ENCODE results near the gene LMBR1.

Gene LMBR1

DNA sequence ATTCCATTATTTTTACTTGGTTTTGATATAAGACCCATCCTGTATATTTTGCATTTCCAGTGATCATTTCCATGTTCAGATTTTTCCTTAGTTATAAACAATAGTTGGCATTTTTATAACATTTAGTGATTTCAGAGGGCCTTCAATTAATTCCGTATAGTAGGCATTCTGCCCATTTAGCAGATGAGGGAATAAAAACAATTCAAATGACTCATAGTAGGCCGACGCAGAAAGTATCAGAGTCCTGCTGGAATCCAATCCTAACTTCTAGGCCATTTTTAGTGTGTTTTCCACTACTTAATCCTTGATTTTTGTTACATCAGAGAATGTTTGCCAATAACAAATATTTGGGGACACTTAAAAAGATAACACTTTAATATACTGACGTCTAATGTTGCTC, 237.0 kb downstream of the LMBR1 start:
- TF ChIP-seq EP300 (IDR thresholded peaks at IDR 0.05; ENCODE audit: borderline replicate concordance) (no peak), ZBTB7A (IDR thresholded peaks at IDR 0.05; ENCODE audit: low read depth) (no peak), MAX (IDR thresholded peaks at IDR 0.05) (no peak), TEAD4 (IDR thresholded peaks at IDR 0.05) (no peak), EGR1 (IDR thresholded peaks at IDR 0.05) (no peak), YY1 (IDR thresholded peaks at IDR 0.05; ENCODE audit: low read depth) (no peak), TCF12 (IDR thresholded peaks at IDR 0.05; ENCODE audit: low read depth) (no peak), TAF1 (IDR thresholded peaks at IDR 0.05; ENCODE audit: low read depth) (no peak), CEBPB (IDR thresholded peaks at IDR 0.05) (no peak), CREB1 (IDR thresholded peaks at IDR 0.05; ENCODE audit: low read depth) (no peak), FOXM1 (IDR thresholded peaks at IDR 0.05; ENCODE audit: borderline replicate concordance, low read depth) (no peak), RAD21 (IDR thresholded peaks at IDR 0.05; ENCODE audit: low read depth) (no peak), NFIC (IDR thresholded peaks at IDR 0.05) (no peak)
- TF ChIP-seq, protein P1, sequence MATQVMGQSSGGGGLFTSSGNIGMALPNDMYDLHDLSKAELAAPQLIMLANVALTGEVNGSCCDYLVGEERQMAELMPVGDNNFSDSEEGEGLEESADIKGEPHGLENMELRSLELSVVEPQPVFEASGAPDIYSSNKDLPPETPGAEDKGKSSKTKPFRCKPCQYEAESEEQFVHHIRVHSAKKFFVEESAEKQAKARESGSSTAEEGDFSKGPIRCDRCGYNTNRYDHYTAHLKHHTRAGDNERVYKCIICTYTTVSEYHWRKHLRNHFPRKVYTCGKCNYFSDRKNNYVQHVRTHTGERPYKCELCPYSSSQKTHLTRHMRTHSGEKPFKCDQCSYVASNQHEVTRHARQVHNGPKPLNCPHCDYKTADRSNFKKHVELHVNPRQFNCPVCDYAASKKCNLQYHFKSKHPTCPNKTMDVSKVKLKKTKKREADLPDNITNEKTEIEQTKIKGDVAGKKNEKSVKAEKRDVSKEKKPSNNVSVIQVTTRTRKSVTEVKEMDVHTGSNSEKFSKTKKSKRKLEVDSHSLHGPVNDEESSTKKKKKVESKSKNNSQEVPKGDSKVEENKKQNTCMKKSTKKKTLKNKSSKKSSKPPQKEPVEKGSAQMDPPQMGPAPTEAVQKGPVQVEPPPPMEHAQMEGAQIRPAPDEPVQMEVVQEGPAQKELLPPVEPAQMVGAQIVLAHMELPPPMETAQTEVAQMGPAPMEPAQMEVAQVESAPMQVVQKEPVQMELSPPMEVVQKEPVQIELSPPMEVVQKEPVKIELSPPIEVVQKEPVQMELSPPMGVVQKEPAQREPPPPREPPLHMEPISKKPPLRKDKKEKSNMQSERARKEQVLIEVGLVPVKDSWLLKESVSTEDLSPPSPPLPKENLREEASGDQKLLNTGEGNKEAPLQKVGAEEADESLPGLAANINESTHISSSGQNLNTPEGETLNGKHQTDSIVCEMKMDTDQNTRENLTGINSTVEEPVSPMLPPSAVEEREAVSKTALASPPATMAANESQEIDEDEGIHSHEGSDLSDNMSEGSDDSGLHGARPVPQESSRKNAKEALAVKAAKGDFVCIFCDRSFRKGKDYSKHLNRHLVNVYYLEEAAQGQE (IDR thresholded peaks at IDR 0.05; ENCODE audit: low read depth): no peak
- TF ChIP-seq, protein P2, sequence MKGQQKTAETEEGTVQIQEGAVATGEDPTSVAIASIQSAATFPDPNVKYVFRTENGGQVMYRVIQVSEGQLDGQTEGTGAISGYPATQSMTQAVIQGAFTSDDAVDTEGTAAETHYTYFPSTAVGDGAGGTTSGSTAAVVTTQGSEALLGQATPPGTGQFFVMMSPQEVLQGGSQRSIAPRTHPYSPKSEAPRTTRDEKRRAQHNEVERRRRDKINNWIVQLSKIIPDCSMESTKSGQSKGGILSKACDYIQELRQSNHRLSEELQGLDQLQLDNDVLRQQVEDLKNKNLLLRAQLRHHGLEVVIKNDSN (IDR thresholded peaks at IDR 0.05): no peak

- TF ChIP-seq MAX (IDR thresholded peaks at IDR 0.05) (no peak), YY1 (IDR thresholded peaks at IDR 0.05; ENCODE audit: low read depth) (no peak), ZBTB7A (IDR thresholded peaks at IDR 0.05; ENCODE audit: low read depth) (no peak), TCF12 (IDR thresholded peaks at IDR 0.05; ENCODE audit: low read depth) (no peak), RAD21 (IDR thresholded peaks at IDR 0.05; ENCODE audit: low read depth) (no peak)
- TF ChIP-seq, protein P2 (IDR thresholded peaks at IDR 0.05): no peak
- TF ChIP-seq, protein P1 (IDR thresholded peaks at IDR 0.05; ENCODE audit: low read depth): no peak
These were observed 237.7 kb downstream of the LMBR1 start for GRCh38 chr7:156655251-156655650.

GRCh38 chr7:156654511-156655234, 238.3 kb downstream of the LMBR1 start:
- TF ChIP-seq NFIC (IDR thresholded peaks at IDR 0.05) (no peak), EP300 (IDR thresholded peaks at IDR 0.05; ENCODE audit: borderline replicate concordance) (no peak), TCF12 (IDR thresholded peaks at IDR 0.05; ENCODE audit: low read depth) (no peak), YY1 (IDR thresholded peaks at IDR 0.05; ENCODE audit: low read depth) (no peak), ZBTB7A (IDR thresholded peaks at IDR 0.05; ENCODE audit: low read depth) (no peak), FOXM1 (IDR thresholded peaks at IDR 0.05; ENCODE audit: borderline replicate concordance, low read depth) (no peak), EGR1 (IDR thresholded peaks at IDR 0.05) (no peak), CEBPB (IDR thresholded peaks at IDR 0.05) (no peak), RAD21 (IDR thresholded peaks at IDR 0.05; ENCODE audit: low read depth) (no peak), CREB1 (IDR thresholded peaks at IDR 0.05; ENCODE audit: low read depth) (no peak), TAF1 (IDR thresholded peaks at IDR 0.05; ENCODE audit: low read depth) (no peak)
- TF ChIP-seq, protein P2 (IDR thresholded peaks at IDR 0.05): no peak
- TF ChIP-seq, protein P1 (IDR thresholded peaks at IDR 0.05; ENCODE audit: low read depth): no peak
